ENCODE results near the gene AGBL4.

The AGBL4 gene

DNA sequence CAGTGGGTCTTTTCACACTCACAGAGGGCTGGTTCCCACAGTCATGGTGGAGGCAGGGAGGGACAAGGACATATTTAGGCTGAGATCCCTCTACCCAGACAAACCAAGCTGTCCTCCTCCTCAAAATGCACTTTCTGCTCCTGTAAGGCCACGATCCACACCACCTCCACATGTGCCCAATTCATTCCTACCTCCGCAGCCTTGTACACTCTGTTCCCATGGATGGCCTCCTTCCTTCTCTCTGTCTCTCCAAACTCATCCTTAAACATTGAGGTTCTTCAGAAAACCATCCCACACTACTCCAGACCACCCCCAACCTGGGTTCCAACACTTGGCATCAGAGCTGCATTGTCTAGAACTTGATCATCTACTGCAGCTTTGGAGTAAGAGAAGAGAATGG is 842.7 kb downstream of the AGBL4 start:
- no peak for DNase-seq (ENCODE audit: low read depth)

DNA sequence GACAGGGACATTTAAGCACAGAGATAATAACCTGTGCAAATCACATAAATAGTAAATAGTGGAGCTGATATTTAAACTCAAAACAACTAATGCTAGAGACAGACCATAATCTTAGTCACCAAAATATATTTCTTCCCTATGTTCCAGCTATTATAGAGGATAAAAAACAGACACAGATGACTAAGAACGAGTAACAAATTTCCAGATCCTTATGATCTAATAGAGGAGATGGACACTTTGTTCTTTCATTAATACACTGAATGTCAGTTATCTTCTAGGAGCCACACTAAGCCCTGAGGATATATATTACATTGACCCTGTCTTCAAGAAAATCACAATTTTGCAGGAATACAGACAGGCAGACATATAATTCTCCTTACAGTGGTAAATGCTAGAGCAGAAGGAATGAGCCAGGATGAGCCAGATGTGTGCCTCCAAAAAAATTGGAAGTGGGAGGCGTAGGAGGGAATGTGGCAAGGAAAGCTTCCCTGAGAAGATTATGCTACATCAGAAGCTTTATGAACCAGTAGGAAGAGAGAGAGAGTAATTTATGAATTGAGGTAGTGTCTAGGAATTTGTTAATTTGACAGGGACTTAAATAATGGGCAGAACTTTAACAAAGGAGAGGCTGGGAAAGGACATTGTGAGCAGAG is 851.7 kb downstream of the AGBL4 start:
- DNase-seq (ENCODE audit: low read depth) = no peak

- no peak for DNase-seq (ENCODE audit: low read depth)
Measured at GRCh38 chr1:49166031-49166430, 857.7 kb downstream of the AGBL4 start.

GRCh38 chr1:49163031-49163430 is 860.7 kb downstream of the AGBL4 start:
- DNase-seq (ENCODE audit: low read depth) = no peak

- no peak for DNase-seq (ENCODE audit: low read depth)
Measured at GRCh38 chr1:49160677-49161076, 863.1 kb downstream of the AGBL4 start.

- DNase-seq (ENCODE audit: low read depth) = no peak
Measured at GRCh38 chr1:49136738-49137251, 887.0 kb downstream of the AGBL4 start.

GRCh38 chr1:49125746-49126145 is 898.0 kb downstream of the AGBL4 start:
- no peak for DNase-seq (ENCODE audit: low read depth)

DNA sequence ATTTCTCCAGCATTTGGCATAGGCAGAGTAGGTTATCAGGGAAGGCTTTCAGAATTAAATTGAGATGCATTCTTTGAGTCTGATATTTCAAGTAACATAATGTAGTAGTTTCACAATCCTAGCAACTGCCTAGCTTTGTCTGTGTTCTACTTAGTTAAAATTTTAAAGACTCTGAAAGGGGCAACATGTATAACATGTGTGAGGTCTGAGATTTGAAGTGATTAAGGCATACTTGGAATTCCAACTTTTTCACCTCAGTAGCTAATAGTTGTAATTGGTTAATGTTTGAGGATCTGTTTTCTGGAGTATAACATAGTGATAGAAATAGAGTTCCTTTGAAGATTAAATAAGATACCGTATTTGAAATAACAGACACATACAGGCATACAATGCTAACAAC is 911.8 kb downstream of the AGBL4 start:
- DNase-seq (ENCODE audit: low read depth) = no peak

- no peak for DNase-seq (ENCODE audit: low read depth)
Measured at GRCh38 chr1:49106445-49106844, 917.3 kb downstream of the AGBL4 start.

DNA sequence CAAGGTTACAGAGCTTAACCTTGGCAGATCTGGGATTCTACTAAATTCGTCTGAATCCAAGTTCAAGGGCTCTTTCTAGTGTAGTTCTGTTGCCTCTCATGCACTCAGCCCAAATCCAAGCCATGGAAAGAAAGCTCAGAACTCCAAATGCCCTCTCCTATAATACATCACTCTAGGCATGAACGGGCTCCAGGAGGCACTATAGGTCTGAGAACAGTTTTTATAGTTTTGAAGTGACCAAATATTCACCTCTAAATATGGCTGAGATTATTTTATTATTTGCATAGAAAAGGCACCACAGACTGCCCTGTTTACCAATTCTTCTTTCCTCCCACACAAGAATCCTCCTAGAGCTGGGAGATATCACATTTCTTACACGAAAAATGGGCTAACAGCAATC is 919.2 kb downstream of the AGBL4 start:
- no peak for DNase-seq (ENCODE audit: low read depth)

DNA sequence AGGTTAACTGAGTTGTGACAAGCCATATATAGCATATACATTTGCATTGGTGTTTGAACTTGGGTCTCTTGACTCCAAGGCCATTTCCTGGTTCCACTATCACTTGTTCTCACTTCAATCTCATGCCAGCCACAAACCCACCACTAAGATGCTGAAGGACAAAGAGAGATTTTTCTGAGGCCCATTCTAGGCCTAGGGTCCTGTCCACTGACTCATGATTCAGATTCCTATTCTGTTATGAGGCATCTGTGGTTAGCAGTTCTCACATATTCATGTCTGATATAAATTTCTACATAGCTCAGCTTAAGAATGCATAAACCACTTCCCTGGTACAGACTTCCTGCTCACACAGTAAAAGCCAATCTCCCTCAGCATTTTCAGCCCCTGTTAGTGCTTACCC is 921.0 kb downstream of the AGBL4 start:
- DNase-seq (ENCODE audit: low read depth) = no peak

DNA sequence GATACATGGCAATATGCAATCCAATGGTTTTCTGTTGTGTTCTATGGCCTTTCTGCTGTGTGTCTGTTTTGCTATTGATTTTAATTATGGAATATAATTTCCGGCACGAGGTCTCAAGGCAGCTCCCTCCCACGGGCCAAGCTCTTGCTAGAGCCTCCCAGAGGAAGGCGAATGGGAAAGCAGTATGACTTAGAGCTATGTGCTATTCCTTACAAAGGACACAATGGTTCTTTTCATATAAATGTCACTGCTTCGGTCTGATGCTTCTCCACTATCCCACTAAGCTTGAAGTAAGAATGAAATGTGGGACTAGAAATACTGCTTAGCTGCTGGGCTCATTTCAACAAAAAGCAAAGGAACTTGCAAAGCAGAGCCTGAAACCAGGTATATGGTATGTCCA is 924.9 kb downstream of the AGBL4 start:
- DNase-seq (ENCODE audit: low read depth) = no peak

DNA sequence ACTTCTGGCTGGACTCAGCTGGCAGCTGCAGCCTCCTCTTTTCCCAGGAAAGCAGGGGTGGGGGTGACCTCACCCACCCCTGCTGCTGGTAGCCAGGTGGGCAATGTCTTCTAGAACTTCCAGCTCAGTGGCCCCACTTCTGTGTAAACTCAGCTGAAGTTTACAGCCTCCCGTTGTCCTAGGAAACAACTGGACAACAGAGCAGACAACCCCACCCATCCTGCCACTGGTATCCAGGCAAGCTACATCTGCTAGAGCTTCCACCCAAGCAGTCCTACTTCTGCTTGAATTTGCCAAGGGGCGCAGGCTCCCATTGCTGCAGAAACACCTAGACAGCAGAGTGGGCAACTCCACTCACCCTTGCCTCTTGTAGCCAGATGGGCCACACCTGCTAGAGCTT is 937.4 kb downstream of the AGBL4 start:
- no peak for DNase-seq (ENCODE audit: low read depth)

GRCh38 chr1:49085079-49085478 is 938.7 kb downstream of the AGBL4 start:
- DNase-seq (ENCODE audit: low read depth) = no peak

DNA sequence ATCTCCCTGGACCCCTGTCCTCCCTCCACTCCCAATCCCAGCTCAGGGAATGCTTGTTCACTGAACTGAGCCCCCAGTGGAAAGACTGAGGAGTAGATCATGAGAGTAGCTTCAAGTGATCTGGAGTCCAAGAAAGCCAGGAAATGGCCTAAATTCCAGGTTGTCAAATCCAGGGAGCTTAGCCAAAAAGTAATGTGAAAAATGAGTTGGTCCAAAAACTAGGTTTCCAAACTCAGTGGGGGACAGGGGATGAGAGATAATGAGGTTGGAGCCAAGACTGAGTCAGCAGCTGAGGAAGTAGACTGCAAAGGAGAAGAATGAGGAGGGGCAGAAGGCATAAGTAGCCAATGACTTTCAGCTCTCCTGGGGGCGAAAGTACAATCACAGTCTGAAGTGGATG is 963.0 kb downstream of the AGBL4 start:
- DNase-seq (ENCODE audit: low read depth) = no peak

DNA sequence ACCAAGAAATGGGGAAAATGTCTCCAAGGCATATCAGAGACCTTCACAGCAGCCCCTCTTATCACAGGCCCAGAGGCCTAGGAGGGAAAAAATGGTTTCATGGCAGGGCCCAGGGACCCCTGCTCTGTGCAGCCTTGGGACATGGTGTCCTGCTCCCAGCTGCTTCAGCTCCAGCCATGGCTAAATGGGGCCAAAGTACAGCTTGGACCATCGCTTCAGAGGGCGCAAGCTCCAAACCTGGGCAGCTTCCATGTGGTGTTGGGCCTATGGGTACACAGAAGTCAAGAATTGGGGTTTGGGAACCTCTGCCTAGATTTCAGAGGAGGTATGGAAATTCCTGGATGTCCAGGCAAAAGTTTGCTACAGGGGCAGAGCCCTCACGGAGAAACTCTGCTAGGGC is 964.7 kb downstream of the AGBL4 start:
- DNase-seq (ENCODE audit: low read depth) = no peak

DNA sequence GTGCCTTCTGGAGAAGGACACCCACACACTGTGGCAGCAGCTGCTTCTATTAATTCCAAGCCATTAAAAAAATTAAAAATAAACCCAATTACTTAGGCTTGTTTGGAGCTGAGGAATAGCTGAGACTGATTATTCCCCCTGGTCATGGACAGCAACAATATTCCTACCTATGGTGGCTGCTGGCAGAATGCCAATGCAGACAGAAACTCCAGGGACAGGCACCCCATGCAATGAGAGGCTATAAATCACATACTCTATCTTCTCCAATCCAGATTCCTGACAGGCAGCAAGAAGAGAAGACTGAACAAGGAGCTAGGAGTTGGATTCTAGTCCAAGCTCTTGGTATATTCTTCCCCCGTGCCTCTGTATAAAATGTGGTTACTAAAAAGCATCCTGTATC is 971.7 kb downstream of the AGBL4 start:
- no peak for DNase-seq (ENCODE audit: low read depth)

DNA sequence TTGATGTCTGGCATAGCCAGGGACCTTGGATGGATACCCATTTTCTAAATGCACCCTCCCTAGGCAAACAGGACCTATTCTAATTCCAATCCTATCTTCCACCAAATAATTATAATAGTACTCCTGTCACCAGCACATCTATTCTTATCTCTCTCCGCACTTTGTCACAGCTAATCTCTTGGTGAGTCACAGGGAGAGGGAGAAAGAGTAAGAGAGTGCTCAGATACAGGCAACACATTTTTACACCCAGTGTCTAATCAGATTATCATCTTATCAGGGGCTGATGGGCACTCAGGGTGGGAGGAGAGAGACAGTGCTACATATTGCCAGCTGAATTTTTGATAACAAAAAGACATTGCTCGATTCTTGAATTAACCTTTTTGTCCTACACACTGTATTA is 972.1 kb downstream of the AGBL4 start:
- no peak for DNase-seq (ENCODE audit: low read depth)

DNA sequence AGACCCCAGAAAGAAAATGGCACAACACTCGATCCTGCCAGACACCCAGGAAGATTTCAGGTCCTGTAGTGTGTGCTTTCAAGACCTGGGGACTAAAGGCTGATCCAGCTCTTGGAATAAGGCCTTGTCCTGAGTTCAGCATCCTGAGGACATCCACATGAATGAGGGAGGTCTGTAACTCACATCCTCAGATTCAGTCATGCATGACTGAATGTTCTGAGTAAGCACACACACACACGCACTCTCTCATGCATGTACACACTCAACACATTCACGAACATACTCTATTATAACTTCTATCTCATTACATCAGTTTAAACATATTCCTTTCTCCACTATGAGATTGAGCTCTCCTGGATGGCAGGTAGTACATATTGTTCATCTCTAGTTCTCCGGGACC is 973.7 kb downstream of the AGBL4 start:
- DNase-seq (ENCODE audit: low read depth) = no peak

DNA sequence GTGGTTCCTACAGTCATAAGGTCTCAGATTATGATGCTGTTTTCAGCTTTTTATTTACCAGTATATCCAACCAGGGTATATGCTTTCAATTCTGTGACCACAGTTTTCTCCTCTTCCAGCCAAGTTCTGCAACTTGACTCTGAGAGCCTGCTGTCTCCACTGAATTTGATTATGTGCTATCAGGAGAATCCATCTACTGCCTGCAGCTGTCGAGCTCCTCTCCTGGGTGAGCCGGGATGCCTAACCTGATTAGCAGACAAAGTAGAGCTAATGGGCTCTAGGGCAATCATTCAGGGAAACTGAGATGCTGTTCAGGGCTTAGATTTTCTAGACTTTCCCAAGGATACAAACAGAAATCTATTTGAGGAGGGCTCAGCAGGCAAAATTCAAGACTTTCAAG is 975.6 kb downstream of the AGBL4 start:
- DNase-seq (ENCODE audit: low read depth) = no peak

DNA sequence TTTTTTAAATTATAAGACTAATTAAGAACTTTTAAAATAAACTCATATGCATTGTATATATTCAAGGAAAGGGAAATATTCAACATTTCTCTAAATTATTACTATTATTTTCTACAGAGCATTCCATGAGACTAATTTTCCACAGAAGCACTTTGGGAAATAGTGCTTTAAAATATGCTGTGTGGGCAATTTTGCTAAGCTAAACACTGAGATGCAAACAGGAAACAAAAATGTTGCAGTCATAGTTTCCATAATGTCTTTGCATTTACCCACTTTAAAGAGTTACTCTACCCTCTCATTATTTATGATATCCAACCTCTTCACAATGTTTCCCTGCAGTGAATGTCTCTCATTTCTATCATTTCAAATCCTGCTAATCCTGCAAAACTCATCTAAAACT is 977.4 kb downstream of the AGBL4 start:
- DNase-seq (ENCODE audit: low read depth) = no peak

DNA sequence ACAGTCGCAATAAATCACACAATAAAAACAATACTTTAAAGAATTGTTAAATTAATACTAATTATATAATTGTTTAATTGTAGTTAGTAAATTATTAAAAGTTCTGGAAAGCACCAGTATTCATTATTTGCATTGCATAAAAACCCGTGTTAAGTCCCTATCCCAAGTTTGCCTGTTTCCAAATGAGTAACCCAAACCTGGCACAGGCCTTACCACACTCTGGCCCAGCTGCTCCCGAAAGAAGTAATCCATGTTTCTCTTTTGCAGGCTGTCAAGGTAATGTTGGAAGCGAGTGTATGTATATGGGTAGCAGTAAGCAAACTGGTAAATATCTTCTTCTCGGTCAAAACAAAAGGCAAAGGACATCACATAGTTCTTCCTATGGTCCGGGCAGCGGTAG is 978.4 kb downstream of the AGBL4 start:
- no peak for DNase-seq (ENCODE audit: low read depth)

DNA sequence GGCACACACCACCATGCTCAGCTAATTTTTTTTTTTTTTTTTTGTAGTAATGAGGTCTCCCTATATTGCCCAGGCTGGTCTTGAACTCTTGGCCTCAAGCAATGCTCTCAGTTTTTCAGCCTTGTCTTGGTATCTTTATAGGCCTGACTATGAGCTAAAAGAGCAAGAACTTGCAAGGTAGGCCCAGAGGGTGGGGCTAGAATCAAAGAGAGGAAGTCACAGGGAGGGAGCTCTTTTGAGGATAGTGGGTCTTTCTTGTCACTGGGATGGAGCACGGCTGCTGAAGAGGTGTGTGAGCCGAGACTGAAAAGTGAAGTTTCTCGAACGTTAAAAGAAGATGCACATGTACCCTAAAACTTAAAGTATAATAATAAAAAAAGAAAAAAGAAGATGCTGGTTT is 987.1 kb downstream of the AGBL4 start:
- DNase-seq (ENCODE audit: low read depth) = no peak

GRCh38 chr1:49028396-49028795 is 995.4 kb downstream of the AGBL4 start:
- no peak for DNase-seq (ENCODE audit: low read depth)

Data from CMK (cell line).